Activated T-cell treated with anti-CD3 and anti-CD28 coated beads for 48 hours (primary cell): ENCODE data around the gene LKAAEAR1.

Experiments
- DNase-seq: peaks from one replicate; pipeline ENCODE4 v3.0.0-alpha.2; 2020; ENCODE audit warnings: low read depth

LKAAEAR1 gene

DNA sequence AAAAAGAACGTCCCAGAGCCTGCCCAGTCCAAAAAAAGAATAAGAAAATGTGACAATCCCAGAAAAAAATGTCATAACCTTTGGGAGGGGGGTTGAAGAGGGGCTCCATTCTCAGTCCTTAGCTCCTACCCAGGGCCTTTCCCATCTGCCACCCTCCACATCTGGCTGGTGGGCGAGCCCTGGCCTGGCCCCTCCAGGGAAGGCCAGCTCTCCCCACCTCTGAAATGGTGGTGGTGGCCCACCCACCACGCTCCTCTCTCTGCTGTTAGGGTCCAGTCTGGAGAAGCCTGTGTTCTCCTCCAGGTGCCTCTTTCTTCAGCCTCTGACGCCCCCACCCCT, 5.3 kb downstream of the LKAAEAR1 start:
- DNase-seq: no peak

DNA sequence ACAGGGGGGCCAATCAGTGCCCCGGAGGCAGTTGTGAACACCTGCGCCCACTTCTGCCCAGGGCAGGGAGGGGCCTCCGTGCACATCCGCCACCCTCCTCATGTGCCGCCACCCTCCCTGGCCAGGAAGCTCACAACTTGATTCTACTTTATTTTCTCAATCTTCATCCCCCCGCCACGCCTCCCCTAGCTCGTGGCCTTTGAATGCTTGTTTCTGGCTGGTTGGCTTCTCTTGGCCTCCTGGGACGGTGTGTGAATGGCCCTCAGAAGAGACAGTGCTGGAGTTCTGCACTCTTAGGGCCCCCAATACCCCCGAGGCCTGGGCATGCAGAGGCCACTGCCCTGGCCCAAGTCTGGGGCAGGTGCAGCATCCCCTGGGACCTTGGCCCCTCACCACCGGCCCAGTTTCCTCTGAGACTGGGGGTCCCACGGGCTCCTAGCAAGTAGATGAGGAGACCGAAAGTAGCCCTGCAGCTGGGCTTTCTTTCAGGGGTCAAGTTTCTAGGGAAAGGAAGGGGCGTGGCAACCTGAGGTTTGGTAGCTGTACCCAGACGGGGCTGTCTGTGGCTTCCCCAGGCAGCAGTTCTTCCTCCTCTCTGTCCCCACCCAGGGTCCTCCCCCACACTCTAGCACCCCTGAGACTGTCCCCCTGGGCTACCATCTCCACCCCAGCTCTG, 6.2 kb downstream of the LKAAEAR1 start:
- no peak for DNase-seq

DNA sequence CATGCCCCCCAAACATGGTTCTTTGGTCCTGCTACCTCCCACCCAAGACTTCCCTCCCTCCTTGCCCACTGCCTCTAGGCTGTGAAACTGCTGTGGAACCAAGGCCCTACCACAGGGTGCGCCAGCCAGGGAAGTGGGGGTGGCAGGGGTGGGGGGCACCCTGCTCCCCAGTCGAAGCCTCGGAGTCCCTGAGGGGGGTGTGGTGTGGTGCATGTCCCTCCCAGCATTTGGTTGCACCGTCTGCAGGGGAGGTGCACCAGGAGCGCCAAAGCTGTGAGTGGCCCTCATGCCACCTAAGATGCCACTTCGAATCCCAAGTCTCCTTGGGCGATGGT, 6.7 kb downstream of the LKAAEAR1 start:
- DNase-seq: no peak

DNA sequence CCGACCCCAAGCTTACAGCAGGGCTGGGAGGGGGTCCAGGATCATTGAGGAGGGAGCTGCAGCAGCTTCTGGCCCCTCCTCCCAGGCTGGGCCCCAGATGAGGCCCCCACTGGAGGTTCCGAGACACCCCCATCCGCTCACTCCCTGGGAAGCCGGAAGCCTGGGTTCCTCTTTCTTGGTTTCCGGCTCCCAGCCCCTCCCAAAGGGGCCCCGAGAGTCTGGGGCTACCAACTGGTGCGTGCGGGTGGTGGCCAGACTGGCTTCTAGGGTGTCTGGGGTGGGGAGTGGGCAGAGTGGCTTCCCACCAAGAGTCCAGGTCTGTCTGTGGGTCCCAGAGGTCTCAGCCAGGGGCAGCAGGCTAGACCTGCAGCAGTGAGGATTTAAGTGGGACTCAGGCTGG, 7.1 kb downstream of the LKAAEAR1 start:
- no peak for DNase-seq

DNA sequence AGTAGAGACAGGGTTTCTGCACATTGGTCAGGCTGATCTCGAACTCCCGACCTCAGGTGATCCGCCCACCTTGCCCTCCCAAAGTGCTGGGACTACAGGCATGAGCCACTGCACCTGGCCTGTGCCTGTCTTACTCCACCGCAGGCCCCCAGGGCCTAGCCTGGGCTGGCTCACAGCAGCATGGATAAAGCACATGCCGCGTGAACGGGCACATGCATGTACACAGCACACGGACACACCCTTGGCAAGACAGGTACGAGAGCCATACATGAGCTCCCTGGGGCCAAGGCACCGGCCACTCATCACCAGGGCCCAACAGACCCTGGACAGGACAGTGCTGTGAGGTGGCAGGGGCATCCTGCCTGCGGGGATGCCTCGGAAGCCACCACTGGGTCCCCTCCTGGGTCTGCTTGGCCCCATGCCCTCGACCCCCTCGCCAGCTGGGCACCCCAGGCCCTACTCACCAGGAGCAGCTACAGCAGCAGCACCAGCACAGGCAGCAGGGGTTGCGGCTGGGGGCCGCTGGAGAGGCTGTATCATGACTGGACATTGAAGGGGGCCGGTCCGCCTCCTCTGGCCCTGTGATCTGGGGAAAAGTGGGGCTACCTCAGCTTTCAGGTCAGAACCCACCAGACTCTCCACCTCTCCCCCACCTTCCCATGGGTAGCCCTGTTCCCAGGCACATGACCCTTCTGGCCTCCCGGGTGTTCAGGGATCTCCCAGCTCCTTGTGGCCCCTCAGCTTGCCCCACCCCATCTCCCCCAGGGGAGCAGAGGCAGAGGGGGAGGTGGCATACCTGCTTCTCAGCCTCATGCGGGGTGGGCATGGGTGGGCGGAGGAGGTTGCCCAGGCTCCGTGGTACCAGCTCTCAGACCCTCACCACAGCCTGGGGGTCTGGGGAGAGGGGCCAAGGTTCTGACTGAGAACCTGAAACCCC, 7.9 kb downstream of the LKAAEAR1 start:
- DNase-seq: no peak

DNA sequence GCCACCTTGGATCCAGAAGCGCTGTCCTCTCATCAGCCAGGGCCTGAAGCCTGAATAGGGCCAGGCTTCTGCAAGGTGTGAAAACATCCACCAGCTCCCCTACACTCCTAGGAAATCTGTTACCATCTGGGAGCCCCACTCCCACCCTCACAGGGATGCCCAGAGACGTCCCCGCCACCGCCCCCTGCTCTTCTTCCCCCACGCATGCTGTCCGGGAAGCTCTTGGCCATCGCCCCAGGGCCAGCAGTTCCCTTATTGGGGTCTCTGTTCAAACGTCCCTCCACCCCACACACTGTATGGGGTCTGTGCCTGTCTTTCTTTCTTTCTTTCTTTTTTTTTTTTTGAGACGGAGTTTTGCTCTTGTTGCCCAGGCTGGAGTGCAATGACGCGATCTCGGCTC, 8.6 kb downstream of the LKAAEAR1 start:
- no peak for DNase-seq

DNA sequence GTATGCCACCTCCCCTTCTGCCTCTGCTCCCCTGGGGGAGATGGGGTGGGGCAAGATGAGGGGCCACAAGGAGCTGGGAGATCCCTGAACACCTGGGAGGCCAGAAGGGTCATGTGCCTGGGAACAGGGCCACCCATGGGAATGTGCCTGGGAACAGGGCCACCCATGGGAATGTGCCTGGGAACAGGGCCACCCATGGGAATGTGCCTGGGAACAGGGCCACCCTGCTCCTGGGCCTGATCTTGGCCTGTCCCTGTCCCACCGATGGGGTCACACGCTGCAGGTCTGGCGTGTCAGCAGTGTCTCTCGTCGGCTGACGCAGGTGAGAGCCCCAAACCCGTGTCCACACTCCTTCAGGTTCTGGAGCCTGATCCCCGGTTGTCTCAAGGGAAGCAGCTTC, 9.2 kb downstream of the LKAAEAR1 start:
- DNase-seq: no peak

DNA sequence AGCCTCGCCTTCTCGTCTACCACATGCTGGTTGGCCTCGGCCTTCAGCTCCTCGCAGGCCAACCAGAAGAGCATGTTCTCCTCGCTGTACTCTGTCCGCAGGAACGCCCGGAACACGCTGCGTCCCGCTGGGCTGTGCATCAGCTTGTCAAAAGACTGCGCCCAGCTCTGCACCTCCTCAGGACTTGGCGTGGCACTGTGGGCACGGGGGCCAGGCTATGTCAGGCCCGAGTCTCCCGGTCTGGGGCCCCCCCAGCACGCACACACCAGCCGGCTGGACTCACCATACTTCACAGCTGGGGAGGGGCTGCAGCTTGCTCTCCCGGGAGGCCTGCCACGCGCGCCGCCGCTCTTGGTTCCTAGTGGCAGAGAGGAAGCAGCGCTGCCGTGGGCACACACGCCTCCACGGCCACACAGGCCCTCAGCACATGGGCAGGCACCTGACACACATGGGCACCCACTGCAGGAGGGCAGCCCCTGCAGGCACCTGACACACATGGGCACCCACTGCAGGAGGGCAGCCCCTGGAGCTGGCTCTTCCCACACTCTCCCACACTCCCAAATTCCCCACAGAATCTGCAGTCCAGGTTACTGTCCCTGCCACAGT, 9.9 kb downstream of the LKAAEAR1 start:
- DNase-seq: no peak

DNA sequence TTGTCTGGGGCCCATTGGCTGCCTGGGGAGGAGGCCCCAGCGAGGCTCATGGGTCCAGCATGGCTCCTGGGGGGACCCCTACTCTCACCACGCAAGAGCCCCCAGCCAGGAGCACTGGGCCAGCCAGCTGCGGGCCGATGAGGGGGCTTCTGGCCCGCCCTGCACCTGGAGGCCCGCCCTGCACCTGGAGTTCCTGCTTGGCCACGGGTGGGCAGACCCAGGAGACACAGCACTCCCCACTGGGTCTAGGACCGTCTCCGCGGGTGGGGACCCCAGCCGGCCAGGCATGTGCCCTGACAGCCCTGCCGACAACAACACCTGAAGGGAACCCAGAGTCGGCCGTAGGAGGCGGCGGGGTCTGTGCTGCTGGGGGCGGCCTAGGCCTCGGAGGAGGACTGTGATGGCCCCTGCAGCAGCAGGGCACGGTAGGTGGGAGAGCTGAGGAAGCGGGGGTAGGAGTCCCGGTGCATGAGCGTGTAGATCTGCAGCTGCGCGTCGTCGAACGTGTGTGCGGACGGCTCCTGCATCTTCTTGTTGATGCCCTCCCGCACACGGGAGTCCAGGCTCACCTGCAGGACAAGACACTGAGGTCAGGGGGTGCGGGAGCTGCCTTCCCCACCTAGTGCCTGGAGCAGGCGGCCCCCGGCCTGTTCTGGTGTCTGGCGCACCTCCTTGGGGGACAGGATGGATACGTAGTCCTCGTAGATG, 10.6 kb downstream of the LKAAEAR1 start:
- DNase-seq: no peak

DNA sequence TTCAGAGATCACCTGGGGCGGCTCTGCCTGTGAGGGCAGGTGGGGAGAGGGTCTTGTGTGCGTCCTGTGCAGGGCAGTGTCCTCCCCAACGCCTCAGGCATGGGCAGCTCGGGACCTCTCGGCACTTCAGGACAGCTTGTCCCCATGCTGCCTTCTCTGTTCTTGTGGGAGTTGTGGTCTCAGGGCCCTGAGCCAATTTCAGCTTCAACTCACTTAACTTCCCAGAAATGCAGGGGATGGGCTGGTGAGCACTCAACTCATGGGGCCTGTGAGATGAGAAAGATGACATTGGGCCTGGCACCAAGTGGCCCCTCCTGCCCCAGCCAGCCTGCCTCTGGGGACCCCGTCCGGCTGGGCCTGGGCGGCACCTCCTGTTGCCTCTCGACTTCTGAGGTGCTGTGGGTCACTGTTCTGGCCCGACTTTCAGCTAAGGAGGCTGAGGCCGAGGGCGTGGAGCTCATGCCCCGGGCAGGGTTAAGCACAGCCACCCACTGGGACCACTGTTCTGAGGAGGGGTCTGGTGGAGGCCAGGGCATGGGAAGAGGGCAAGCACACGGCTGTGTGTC, 11.6 kb downstream of the LKAAEAR1 start:
- no peak for DNase-seq

DNA sequence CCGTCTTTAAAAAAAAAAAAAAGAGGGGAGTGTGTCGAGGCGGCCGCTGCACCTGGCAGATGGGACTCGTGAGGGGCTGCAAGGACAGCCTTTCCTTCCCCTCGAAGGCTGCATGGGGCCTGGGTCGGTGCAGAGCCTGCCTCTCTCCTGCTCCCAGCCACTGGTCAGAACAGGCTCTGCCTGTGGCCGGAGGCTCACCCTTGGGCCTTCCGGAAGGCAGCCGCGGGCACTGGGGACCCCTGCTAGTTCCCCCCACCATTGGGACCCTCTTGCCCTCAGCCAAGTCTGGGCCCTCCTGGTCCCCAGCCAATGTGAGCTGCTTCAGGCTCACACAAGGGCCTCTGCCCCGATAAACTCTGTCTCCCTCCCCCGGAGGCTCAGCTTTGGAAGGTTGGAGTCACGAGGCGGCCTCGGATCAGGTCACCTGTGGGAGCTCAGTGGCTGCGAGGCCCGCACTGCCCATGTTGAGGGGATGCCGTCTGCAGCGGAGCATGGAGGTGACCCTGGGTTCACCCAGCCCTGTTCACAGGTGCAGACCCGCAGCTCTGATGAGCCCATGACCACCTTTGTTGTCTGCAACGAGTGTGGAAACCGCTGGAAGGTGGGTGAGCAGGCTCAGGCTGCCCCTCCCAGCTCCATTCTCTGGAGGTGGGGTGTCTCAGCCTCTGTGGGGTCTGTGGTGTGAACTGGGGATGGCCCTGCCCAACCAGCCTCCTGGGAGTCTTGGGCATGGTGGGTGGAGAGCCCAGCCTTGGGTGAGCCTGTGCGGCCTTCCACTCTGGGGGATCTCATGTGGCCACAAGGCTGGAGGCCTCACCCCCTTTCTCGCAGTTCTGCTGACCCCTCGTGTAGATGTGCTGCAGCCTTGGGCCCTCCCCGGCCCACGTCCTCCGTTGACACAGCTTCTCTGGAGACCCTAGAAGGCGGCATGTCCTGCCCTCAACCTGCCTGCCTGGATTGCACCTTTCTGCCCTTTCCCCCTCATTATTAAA, 12.6 kb downstream of the LKAAEAR1 start:
- DNase-seq: no peak

DNA sequence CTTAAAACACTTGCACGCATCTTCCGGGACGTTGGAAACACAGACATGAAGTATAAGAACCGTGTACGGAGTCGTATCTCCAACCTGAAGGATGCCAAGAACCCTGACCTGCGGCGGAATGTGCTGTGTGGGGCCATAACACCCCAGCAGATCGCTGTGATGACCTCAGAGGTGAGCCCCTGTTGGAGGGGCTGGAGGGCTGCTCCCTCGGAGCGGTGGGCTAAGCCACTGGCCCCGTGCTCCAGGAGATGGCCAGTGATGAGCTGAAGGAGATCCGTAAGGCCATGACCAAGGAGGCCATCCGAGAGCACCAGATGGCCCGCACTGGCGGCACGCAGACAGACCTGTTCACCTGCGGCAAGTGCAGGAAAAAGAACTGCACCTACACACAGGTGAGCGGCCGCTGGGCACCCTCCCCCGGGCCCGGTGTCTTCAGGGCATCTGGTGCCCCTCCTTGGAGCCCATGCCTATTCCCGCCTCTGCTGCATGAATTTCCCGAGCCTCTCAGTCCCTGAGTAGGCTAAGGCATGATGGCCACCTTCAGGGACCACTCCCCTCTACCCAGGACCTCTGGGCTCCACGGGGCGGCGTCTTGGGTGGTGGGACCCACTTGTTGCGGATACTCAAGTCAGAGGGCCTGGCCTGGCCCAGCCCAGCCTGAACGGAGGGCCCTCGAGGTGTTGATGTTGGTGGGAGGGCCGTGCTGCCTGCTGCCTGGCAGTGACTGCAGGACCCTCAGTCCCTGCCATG, 13.8 kb downstream of the LKAAEAR1 start:
- no peak for DNase-seq

DNA sequence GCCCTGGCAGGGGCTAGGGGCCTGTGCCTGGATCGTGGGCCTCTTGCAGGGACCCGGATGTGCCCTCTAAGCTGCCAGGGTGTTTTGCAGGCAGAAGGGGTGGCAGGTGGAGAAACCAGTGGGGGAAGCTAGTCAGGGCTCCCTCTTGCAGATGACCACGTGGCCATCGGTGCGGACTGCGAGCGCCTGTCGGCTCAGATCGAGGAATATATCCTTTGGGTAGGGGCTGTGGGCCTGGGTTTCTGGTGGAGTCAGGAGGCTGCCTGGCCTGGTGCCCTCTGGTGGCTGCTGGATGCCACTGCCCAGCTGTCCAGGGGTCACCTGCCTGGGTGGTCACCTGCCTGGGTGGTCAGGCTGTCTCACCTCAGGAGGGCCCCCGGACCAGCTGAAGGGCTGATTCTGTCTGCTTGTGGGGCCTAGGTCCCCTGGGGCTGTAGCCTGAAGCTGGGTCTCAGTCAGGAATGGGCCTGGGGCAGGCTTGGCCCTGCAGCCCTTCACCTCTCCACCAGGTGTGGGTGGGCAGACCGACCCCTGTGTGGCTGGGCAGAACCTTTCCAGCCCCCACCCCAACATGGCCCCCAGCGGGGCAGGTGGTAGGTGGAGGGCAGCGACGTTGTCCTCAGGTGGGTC, 14.5 kb downstream of the LKAAEAR1 start:
- no peak for DNase-seq

DNA sequence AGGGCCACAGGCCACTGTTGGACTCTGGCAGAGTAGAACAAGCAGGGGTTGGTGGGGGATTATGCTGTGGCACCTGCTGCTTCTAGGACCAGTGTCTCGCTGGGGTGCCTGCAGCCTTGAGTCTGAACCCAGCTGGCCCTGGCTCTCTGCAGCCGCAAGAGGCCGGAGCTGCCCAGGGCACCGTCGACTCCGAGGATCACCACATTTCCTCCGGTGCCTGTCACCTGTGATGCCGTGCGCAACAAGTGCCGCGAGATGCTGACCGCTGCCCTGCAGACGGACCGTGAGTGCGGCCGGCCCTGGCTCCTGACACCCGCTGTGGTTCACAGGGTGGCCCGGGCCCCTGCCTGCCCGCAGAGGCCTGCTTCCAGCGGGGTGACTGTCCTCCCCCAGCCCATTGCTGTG, 15.0 kb downstream of the LKAAEAR1 start:
- no peak for DNase-seq

DNA sequence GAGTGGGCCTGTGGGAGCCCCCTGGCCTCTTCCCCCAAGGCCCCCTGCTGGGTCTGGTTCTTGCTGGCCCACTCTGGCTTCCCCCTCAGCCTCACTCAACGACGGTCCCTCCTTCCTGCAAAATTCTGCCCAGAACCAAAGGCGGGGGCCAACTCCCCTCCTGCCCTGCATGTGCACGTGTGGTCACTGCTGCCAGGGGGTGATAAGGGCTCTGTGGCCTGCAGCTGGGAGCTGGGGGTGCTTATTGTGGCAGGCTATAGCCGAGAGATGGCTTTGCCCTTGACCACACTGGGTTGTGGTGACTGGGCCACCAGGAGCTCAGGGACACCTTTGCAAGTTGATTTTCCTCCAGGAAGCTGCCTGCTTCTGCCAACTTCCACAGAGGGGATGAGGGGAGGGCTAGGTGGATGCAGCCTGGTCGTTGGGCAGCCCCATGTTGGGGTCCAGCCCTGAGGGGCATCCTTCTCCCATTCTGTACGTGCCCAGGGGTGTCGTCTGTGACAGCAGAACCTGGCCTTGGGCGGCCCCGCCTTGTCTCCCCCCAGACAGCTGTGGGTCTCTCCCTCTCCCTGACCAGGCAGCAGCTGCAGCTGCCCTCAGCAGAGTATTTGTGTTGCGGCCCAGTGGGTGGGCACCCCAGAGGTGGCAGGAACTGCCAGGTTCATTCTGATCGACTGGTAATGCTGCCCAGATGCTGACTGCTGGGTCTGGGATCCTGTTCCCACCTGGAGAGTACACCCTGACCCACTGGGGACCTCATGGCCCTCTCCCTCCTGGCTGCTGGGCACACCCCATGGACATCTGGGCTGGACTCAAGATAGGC, 15.6 kb downstream of the LKAAEAR1 start:
- no peak for DNase-seq

DNA sequence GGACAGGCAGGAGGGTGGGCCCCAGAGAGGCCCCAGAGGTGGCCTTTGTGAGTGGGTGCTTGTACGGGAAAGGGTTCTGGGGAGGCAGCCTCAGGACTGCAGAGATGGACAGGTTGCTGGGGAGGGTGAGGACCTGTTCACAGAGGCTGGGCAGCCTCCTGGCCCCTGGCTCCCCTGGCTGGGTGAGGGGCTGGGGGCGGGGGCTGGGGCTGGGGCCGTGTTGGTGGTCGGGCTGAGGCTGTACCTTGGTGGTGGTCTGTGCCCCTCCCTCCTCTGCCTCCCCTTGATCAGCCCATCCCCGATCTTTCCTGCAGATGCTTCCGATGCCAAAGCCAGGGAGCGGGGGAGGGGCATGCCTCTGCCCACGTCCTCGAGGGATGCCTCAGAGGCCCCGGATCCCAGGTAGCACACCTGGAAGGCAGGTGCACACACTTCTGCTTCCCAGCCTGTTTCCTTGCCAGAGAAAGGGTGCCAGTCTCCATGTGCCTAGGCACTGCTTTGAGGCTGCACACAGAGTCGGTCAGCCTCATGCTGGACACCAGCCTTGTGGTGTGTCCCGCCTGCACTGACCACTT, 16.4 kb downstream of the LKAAEAR1 start:
- no peak for DNase-seq

DNA sequence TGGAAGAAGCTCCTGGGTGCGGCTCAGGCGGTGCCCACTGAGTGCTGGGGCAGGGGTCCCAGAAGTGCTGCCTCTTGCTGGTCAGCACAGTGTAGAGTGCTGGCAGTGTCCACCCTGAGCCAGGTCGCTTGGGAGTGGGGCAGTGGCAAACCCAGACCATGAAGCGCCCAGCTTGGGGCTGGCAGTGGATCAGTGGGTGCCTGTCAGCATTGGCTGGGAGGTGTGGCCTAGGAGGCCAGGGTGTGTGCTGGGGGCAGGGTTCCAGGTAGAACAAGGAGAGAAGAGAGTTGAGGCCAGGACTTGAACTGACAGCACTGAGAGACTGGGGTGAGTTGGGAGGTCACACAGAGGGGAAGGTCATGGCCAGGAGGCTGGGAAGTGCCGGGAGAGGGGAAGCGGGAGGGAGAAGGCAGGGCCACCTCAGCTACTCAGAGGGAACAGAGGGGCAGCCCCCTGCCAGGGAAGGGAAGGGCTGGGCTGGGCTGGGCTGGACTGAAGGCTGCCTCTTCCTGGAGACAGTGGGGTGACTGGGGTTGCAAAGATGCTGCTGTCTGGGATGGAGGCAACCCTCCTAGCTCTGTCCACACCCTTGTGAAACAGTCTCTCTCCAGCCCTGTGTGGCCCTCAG, 17.1 kb downstream of the LKAAEAR1 start:
- no peak for DNase-seq

DNA sequence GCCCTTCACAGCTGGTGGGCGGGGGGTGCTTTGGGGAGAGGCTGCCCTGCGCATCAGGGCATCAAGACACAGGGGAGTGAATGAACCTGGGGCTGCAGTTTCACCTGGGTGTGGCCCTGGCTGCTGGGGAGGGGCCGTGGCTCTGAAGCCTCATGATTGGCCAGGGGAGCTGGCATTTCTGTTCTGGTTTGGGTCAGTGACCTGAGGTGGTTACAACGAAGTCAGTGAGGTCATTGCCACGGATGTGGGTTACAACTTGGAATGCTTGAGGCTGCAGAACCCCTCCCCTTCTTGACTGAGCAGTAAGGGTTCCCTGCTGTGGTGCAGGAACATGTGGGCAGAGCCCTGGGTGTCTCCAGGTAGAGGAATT, 18.2 kb downstream of the LKAAEAR1 start:
- DNase-seq: peak; percentile 61
